ENCODE results near the gene TCF4. TPM values are rescaled to one million over a fixed set of nuclear protein-coding genes. Genes with fewer than 3 reads are reported as not detected.
A peak's percentile ranks its signal among the peaks of the same experiment; 100 is the strongest.

Gene TCF4
- total RNA-seq, 1 donor from 2014 or later: 616 TPM

DNA sequence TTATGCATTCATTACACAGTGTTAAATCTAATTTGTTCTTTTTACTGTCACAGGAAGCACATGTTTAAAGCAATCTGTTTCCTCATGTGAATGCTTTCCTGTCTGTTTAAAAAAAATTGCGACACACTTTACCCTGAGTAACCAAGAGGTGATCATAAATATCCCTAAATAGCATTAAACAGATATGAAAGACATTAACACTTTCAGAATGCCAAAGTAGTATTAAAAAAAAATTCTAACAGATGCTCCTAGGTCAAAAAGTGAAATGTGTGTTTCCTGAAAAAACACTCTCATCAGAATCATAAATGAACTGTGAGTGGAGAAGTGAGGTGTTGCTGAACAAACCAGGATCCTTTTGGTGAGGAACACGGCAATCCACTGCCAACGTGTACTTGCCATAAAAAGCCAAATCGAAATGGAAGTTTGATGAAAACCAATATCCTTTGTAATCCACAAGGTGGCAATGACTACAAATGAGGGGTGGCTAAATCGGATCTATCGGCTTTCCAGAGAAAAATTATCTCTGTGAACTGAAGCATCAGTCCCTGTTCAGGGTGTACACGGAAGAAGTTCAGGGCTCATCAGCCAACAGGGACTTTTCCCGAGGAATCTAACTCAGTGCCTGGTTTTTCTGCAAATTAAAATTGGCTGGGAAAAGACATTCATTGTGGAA lies 248.9 kb downstream of the TCF4 start:
- no peak for FAIRE-seq
- DNase-seq (ENCODE audit: low spot score in 2 of 2): no peak

DNA sequence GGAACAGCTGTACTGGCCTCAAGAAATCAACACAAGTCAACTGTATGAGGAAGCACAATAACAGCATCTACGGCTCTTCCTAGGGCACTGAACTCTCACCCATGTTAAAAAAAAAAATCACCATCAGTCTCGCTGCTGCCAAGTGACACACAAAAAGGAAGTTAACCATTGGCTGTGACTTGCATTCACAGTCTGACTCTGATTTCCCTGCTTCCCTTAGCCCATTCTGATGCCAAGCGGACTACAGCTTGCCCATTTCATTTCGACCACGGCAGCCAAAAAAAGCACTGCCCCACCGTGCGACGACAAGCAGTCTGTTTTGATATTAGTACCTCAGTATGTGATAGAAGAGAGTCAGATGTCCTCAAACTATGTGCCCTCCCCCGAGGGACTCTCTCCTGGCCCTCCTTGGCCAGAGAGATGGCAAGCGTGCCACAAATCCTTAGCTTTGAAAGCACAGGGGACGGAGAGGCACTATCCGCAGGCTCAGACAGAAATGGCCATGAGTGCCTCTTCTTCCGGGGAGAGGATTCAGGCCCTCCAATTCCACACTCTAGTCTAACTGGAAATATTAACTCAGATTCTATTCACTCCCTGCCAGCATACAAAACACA lies 250.0 kb downstream of the TCF4 start:
- DNase-seq (ENCODE audit: low spot score in 2 of 2) (no peak), FAIRE-seq (no peak)

DNA sequence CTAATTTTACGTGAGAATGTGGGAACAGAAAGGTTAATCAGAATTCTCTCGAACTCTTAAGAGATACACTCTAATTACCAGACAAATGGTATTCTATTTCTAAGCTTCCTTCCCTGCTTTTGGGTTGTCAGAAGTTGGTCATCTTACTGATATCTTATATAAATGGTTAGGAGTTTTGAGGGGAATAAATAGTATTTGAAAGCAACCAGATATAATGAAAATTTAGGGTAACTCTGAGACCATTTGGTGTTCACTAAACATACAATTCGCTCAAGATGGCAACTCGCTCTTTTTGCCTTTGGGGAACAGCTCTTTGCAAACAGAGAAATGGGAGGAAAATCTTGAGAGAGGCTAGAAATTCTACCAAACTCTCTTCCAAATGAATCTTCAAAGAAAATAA lies 250.9 kb downstream of the TCF4 start:
- FAIRE-seq (no peak), DNase-seq (ENCODE audit: low spot score in 2 of 2) (no peak)

DNA sequence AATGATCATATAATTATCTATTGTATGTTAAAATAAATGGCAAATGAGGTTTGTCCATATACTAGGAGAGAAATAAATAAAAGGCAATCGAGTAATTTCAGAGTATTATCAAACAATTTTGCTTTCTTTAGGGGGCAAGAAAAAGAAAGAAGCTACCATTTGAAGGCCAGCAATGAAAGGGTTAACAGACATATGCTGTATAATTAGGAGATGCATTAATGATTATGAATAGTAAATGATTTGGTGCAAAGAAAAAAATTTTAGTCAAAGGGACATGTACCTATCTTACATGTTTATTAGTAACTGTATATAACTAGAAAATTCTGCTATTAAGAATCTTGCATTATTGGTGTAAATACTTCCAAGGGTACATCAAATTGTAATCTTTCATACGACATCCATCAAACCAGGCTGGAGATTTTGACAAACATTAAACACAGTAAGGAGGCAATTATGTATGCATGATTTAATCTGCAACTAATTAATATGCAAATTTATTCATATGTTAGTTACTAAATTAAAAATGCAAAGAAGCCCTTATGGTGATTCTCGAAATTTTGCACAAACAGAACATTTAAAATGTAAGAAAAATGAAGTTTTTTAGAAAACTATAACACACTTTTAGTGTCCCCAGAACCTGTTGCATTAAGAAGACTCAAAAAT lies 251.4 kb downstream of the TCF4 start:
- FAIRE-seq (no peak), DNase-seq (ENCODE audit: low spot score in 2 of 2) (no peak)

DNA sequence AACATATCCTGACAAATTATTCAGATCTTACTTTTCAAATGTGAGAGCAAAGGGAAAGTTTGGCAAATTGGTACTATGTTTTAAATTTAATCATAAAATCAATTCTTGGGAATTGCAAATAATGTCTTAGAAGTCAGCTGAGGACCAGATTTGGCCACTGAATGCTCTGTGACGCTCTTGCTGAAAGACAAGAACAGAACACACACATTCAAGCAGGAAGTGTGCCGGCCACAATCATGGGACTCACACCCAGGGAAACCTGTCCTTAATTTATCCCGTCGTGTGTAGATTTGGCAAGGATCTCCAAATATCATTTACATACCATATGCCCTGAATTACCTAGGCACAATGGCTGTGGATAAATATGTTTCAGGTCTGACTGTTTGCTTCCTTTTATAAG lies 253.1 kb downstream of the TCF4 start:
- FAIRE-seq (no peak), DNase-seq (ENCODE audit: low spot score in 2 of 2) (no peak)

DNA sequence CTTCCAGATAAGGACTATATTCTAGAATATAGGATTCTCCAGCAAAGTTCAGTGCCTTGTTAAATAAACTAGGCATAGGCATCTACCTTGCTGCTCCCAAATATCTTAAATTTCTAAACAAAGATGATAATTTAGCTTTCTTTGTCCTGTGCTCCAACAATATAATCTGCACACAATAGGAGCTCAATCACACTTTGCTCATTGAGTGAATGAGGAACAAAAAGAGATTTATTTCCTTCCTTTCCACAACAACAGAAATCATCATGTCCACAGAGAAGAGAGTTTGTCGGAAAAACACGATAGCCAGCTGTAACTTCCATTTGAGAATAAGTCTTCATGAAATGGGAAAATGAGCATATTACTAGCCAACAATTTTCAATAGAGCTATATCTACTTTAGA lies 256.7 kb downstream of the TCF4 start:
- FAIRE-seq (no peak), DNase-seq (ENCODE audit: low spot score in 2 of 2) (no peak)

DNA sequence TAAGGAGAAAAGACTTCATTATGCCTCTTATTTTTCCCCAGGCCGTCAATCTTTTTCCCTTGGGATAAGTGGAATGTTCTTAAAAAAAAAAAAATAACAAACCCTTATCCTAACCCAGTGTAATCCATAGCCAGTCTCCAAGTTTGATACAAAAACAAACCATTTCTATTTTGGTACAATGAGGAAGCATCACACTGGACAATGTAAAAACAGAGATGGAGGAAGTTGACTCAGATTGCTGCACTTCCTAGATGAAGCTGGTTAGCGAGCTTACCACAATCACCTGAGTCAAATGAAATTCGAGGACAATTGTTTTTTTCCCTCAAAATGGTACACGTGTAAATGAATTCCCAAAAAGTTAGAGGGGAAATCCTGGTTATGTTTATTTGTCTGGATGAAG lies 259.7 kb downstream of the TCF4 start:
- FAIRE-seq: no peak
- no peak for DNase-seq (ENCODE audit: low spot score in 2 of 2)

DNA sequence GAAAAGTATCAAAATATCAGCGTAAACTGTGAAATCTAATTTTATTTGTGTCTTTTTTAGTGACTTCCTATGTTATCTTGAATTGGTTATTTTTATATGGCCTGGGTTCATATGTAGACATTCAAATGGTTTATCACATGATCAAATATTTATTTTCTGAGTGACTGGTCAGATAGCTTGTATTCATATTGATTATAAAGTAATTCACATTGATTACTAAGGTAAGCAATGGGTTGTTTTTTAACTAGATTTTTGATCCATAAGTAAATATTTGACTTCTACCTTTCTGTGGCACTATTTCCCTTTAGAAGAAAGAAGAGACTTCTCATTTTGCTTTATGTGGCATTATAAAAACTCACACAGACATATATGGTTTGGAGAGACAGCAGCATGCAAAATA lies 260.5 kb downstream of the TCF4 start:
- no peak for FAIRE-seq
- no peak for DNase-seq (ENCODE audit: low spot score in 2 of 2)

DNA sequence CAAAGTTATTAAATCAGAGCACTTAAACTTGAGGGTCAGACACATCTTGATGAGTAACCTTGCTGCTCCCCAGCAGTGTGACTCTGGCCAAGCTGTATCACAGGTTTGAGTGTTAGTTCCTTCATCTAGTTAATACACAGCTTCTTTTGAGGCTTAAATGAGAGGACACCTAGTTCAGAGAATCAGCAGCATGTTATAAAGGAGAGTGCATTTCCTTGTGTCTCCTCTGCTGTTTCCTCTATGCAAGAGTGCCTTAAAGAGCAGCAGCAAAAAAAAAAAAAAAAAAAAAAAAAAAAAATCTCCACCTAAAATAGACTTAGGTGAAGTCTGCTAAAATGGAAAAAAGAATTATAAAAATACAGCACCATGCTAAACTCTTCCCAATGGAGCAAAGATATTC lies 261.9 kb downstream of the TCF4 start:
- DNase-seq (ENCODE audit: low spot score in 2 of 2): no peak
- FAIRE-seq: no peak

DNA sequence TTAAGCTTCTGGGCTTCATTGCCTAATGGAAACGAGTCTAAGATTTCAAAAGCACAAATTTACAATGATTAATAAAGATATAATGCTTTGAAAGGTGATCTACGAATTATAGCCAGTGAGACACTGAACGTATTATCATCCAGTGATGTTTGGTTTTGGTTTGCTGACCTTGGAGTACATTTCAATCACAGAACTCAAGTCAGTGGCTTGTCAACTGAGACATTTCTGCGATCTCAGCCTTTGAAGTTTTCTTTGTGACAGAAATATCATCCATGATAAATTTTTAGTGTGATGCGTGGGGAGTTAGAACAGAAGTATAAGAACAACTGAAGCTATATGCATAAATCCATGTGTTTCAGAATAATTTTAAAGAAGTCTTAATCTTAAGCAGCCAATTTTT lies 263.8 kb downstream of the TCF4 start:
- no peak for FAIRE-seq

DNA sequence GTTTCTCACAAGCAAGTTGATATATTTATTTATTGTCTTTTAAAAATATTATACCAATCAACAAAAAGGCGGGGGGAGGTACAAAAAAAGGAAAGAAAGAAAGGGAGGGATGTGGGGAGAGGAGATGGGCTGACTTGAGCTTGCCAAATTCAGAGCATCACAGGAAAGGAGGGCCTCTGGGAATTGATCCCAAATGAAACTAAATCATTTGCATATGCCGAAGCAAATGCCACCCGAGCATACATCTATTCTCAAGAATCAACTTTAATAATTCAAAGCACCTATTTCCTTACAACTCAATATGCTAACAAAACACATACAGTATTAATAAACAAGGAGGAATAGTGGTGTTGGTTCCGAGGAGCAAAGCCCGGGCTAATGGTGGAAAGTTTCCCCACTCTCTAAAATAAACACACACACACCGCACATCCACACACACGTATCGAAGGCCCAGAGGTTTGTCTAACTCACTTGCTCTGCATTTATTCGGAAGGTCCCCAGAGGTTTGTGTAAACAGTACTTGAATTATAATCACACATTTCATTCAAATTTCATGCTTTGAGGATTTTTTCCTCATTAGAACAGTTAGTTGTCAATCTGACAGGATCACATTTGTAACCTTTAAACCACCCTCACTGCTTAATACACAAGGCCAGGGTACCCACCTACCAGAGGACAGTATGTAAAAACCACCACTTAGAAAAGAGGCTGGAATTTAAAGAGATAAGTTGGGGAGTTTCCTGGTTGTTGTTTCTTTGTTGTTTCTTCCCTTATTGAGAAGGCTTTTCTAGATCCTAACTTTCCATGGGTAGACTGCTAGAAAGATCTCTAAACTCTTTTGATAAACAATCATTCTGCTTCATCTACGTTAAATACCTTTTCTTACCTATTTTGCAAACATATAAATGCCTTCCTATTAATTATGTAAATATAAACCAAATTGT lies 264.7 kb downstream of the TCF4 start:
- no peak for FAIRE-seq
- no peak for DNase-seq (ENCODE audit: low spot score in 2 of 2)

More for the DNA sequence above, 263.8 kb downstream of the TCF4 start:
- DNase-seq (ENCODE audit: low spot score in 2 of 2): no peak

DNA sequence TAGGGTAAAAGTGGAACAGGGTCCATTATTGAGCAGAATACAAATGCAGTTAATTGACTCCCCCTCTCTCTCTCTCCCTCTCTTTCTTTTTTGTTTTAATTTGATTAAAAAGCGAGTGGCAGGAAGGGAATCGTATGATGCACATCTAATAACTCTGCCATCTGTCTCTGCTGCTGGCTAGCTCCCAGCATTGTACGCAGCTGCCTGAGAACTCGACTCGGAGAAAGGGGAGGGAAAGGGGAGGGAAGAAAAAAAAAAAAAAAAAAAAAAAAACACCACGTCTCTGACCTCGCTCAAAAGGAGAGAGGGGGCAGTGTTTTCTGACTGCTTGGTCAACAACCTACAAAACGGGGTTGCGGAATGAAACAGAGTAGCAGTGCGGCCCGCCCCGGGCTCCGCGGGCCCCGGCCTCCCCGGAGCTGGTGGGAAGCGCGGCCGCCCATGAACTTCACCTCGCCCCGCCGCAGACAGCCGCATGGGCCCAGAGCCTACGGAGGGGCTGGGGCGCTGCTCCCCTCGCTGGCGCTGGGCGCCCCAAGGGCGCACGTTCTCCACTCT lies 265.7 kb downstream of the TCF4 start:
- DNase-seq (ENCODE audit: low spot score in 2 of 2) (peak; percentile 32 to 59), FAIRE-seq (no peak)

DNA sequence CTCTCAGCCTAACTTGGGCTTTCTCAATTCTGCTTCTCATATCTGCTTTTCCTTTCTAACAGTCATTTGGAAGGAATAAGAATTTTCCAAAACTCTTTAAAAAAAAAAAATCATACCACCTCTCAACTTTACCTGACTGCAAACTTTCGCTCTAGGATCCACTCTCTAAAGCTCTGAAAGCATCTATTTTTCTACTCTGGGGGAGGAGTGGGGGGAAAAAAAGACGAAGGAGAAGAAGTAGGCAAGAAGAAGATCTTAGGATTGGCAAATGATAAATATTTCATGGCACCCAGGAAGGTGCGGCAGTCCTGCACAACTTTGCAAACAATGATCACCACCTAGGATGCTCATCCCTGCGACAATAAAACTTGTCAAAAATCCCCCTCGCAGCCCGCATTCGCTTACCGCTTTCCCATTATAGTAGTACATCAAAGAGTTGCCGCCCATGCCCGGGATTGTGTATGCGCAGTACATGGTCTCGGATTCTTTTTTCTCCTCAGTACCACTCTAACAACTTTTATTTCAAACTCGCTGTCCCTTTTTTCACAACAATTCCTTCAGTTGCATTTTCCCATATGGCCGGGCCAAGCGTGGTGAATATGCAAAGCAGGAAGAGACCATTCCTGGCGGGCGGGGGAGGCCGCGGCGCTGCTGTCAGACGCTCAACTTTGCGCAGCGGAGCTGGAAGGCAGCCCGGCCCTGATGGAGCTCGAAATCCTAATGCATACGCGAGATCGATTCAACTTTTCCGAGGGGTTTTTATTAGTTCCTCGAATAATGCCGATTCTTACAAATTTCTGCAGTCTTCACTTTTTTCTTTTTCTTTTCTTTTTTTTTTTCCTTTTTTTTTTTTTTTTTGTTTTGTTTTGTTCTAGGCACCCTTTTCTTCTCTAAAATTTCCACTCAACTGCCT lies 266.5 kb downstream of the TCF4 start:
- DNase-seq (ENCODE audit: low spot score in 2 of 2) (peak; percentile 27 to 36), FAIRE-seq (no peak)

DNA sequence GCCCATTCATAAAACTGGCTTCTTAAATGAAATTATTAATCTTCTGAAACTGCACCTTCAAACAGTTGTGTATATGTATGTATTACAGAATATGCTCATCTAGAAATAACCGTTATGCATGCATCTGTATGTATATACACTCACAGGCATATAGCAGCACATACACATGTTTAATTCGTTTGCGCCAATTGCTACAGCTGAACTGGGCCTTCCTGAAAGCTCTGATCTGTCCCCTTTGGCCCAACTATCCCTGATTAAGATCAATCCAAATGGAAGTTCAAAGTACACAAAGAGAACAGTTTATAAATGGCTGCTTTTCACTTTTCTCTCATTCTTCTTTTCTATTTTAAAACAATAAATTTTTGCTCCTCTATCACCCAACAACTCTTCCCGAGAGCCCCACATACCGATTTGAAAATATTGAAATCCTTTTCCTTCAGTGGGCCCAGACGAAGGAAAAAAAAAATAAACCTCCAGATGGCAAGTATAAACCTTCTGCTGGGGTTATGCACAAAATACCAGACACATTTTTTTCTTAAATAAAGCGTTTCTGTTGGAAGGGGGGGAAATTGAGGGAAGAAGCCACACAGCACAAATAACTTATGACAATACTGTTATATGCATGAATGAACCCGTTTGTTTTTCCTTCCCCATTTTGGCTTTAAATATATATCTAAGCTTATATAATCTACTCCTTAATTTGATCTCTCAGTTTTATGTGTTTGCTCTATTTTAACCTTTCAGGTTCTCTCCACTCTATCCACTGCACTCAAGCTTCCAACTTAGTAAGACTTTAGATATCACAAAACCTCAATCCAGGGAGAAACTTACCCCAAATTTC lies 267.3 kb downstream of the TCF4 start:
- no peak for DNase-seq (ENCODE audit: low spot score in 2 of 2)
- no peak for FAIRE-seq

DNA sequence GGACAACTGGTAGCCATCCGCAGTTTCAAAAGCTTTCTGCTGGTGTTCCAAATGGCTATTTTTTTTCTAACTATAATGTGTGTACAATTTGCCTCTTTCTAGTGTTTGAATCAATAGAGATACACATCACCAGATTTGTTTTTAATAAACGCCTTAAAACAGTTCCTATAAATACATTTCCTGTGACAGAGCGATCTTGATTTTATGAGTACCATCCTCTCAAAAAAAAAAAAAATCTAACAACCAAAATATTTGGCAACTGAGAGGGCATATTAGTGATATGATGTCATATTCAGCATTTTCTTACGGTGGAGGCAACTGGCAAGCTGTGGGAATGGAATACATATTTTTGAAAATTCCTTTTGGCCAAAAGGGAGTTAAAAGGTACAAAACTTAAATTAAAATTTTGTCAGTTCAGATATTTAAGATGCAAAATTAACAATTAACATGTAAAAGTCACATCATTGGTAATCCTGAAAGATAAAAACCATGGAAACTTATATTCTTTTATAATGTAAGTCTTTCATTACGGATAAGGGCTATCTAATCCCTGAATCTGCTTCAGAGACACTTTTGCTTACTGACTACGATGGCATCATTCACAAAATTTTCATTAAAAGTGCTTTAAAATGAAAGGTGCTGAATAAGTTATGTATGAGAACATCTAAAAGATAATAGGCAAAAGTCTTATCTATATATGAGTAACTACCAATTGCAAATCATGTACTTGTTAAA lies 268.4 kb downstream of the TCF4 start:
- no peak for DNase-seq (ENCODE audit: low spot score in 2 of 2)
- no peak for FAIRE-seq

DNA sequence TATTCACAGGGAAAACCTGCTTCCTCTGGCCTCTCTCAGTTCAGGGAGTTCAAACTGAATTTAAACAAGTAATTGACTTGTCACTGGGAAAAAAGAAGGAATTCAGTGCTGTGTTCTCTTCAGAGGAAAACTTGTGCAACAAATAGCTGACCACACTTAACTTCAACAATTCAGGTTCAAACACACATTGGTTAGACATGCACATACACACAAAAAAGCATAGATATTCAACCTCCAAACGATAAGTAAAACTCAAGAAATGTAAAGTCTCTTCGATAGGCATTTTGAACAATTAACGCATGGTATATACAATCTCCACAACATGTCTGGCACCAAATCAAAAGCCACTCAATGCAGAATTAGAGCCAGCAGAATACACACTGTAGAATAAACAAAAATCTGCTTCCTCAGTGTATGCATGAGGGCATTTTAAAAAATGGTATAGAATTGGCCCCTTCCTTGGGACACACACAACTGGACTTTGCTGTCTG lies 269.0 kb downstream of the TCF4 start:
- FAIRE-seq (no peak), DNase-seq (ENCODE audit: low spot score in 2 of 2) (no peak)

DNA sequence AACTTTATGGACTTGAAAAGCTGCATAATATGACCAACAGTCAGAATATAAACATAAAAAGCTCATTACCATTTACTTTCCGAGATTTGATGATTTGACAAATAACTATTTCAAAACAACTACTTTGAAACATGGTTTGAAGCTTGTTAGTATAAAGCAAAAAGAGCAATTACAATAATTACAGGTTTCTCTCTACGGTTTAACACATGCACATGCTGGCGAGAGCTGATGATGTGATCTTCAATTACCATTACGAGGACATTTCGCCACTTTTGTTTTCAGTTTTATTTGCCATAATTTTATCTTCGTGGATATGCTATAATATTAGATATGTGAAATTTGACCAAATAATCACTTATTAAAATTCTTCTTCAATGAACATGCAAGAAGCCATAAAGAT lies 270.1 kb downstream of the TCF4 start:
- DNase-seq (ENCODE audit: low spot score in 2 of 2): no peak
- FAIRE-seq: no peak

DNA sequence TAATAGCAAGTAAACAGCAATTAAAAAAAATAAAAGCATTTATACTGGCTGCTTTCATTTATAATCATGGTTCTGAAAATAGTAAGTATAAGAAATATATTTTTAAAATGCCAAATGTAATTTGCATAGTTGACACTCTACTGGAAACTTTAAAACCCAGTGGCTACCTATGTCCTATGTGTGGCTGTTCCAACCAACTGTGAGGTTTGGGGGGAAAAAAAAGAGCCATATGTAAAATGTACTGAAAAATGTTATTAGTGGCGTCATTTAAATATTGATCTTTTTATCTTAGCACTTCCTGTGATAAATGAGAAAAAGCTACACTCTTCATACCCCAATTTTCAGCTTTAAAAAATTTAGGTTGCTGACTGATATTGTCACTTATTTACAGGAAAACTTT lies 270.7 kb downstream of the TCF4 start:
- FAIRE-seq (no peak), DNase-seq (ENCODE audit: low spot score in 2 of 2) (no peak)
